Measurements from ENCODE around the gene TOMM40.

GRCh38 chr19:44857837-44858236 is 33.2 kb upstream of the TOMM40 start:
- TF ChIP-seq REST (IDR thresholded peaks at IDR 0.05; ENCODE audit: insufficient read depth in 1 of 2, low read depth in 2 of 2, low read length in 2 of 2) (no peak), POLR2AphosphoS5 (IDR thresholded peaks at IDR 0.05; ENCODE audit: low read depth, low read length) (no peak), SIN3A (IDR thresholded peaks at IDR 0.05; ENCODE audit: borderline replicate concordance, insufficient read depth, low read length) (no peak)
